ENCODE measurements around the gene MACROD1.

Gene MACROD1

DNA sequence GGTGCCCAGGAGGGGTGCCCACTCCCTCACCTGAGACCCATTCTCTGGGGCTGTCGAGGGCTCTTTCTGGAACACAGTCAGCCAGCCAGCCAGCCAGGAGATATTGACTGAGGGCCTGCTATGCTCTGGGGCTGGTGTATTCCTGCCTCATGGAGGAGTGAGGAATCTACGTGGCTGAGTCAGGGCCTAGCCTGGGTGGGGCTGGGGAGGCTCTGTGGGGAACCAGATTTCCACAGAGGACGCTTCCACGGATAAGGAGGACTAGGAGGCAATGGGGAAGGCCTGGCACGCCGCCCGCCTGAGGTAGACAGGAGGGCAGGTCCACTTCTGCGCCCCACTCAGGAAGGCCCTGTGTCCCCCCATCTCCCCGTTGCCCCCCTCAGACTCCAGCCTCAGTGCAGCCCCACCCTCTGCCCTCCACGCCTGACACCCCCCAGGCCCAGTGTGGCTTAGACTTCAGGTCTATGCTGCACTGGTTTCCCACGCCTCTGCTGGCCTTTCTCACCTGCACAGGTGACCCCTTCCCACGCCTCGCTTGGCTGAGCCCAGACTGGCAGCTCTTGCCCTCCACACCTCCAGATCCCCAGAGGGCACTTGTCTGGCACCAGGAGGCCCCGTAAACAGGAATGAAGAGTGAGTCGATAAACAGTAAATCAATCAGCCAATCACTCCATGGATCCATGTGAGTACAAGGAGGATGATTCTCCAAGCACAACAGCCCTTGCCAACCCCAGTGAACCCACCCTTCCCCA is 37.5 kb downstream of the MACROD1 start:
- no peak for DNase-seq

DNA sequence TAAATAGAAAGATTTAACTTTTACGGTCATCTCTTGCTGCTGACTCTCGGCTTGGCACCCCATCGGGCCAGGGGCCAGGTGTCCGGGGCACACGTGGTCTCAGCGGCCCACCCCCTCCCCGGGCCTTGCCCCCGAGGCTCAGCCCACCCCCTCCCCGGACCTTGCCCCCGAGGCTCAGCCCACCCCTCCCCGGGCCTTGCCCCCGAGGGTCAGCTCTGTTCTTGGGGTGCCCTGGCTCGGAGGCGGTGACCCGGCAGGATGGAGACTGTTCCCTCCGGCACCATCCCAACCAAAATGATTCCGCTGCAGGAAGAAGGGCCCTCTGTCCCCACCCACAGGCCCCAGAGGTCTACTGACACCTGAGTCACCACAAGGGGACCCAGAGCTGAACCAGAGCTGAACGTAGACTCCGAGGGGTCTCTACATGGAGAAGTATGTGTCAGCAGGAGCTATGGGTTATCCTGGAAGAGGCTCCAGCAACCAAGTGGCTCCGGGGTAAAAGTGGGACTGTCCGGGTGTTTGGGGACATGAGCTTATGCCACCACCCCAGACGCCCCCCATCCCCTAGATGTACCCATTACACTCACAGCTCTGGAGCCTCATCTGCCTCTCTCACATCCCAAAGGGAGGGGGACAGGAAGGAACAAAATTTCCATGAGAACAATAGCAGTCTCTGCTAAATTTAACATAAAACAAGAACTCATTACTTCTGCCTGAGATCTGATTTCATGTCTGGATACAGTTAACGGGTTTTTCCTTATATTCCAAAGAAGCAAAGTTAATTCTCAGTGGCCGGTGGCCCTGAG is 38.4 kb downstream of the MACROD1 start:
- no peak for DNase-seq

DNA sequence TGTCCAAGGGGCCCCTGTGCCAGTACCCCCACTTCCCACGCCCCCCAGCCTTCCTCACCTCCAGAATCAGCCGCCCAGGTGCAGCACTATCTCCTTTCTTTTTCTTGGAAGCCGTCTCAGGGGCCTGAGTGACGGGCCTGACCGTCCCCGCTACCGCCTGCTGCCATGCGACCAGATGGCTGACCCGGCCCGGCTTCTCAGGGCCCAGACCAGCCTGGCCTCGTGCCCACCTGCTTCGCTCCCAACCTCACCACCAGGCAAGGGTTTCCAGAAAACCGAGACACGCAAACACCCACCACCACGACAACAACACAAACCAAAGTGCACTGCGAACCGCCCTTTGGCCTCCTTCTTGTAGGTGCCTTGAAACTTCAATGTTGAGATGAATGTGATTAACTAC is 39.1 kb downstream of the MACROD1 start:
- DNase-seq, result no peak

DNA sequence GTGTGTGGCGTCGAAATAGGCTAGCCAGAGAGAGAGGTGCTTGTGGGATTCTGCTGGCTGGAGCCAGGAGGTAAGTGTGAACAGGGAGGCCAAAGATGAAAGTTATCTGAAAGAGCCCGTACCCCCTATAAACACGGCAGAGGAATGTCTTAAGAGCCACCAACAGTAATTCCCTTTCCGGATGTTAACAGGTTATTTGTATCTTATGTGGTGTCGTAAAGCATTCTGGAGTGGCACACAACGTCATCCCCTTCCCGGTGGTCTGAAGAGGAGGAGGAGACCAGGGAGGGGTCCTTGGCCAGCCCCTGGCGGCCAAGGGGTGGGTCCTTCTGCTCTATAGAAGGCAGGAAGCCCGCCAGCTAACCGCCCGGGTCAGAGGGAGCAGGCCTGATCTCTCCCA is 39.5 kb downstream of the MACROD1 start:
- no peak for DNase-seq

DNA sequence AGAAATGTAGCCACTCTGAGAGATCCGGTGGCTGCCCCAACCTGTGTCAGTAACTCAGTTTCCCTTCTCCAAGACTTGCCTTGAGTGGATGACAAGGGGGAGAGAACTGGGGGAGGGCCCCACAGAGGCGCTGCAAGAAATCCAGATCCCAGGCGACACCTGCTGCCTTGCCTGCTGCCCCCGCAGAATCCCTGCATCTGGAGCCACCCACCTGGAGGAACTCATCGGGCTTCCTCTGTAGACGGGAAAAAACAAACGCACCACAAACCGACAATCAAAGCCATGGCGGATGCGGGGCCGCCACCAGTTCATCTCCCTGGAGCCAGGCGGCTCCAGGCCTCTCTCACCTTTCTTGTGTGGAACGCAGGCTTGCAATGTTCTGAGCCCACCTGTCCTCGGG is 40.2 kb downstream of the MACROD1 start:
- no peak for DNase-seq

DNA sequence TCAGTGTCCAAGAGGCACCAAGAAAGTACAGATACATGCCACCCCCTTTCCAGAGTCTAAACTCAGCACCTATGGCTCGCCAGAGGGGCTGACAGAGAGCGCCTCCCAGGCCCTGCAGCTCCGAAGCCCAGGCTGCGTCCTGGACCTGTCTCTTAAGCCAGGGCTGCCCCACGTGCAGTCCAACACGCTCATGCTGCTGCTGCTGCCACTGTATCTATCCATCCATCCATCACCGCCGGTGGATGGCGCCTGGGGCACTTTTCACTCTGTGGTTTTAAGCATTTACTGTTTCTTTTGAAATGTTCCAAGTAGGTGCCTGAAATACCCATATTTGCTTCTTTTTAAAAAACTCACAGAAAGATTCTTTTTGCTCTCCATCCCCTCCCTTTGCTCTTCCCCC is 41.8 kb downstream of the MACROD1 start:
- DNase-seq, result no peak

DNA sequence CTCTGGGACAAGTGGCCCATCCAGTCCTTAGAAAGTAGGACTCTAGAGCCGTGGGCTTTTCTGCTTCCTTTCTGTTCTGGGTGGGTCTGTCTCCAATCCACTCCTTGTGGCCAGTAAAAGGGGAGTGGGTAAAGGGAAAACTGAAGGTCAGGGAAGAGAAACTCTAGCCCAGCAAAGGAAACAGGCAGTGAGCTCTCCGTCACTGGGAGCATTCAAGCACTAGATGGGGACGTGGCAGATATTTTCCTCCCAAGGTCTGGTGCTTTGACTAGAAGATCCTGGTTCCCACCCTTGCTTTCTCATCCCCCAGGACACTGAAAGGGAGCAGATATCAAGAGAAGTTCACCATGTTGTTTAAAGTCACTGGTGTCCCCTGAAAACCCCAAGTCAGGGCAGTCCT is 42.2 kb downstream of the MACROD1 start:
- no peak for DNase-seq

DNA sequence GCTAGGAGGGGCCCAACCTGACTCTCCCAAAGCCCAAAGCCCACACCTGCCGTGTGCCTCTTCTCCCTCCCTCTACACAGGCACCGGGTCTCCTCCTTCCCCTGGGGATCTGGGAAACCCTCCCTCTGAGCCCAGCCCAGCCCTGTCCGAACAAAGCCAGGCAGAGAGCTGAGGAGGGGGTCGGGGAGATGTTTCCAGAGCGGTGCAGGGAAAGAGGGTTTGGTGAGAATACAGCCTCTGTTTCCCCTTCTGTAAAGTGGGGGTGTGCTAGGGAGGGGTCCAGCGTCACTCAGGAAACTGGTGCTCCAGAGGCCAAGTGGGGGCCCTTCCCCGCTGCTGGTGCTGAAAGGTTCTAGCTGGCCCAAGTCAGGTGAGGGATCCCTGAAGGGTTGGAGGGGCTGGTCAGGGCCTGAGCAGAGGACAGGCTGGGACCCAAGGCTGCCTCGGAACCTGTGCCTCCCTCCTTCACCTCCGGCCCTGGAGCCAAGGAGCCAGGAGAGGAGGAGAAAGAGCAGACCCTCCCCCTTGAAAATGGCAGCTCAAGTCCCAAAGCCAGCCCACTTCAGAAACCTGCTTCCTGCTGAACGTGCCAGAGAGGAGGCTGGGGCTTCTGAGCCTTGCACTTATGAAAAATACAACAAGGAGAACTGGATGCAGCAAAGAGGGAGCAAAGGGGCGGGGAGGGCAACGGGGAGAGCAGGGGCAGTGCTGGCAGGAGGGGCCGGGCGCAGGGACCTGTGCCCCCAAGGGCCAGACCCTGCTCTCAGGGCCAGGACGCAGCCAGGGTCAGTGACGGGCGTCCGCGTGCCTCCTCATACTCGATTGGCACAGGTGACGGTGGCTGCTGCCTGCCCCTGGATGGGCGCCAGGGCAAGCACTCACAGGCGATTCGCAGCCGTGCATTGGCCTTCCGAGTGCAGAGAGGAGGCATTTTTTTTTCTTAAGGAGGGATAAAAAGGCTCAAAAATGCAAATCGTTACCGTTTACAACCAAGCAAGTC is 43.2 kb downstream of the MACROD1 start:
- DNase-seq, result no peak

DNA sequence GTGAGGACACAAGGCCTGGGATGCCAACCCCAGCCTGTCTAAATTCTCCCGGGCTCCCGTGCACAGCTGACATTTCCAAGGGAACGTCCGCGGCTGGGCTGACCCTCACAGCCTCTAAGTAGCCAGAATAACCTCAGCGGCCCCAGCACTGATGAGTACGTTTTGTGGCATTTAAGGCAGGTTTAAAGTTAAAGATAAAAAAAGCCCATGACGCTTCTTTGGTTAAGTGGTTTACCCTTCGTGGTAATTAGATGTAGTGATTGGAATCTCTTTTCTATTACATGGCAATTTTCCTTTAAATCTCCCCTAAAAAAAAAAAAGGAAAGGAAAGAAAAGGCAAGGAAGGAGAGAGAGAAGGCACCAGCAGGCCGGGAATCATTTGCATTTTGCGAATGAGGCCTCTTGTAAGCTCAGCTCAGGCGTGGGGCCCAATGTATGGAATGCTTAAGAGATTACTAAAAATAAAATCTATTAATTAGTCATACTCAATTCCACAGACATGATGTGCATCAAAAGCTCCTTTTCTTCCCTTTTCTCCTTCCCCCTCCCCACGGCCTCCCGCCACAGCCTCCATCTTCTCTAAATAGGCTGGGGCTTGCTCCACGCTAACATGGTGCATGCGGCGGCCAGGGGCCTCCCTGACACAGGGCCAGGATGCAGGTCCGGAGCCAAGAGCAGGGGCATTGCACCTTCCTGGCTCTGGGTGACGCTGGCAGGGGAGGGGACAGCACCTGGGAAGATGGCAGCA is 44.1 kb downstream of the MACROD1 start:
- DNase-seq, result no peak

DNA sequence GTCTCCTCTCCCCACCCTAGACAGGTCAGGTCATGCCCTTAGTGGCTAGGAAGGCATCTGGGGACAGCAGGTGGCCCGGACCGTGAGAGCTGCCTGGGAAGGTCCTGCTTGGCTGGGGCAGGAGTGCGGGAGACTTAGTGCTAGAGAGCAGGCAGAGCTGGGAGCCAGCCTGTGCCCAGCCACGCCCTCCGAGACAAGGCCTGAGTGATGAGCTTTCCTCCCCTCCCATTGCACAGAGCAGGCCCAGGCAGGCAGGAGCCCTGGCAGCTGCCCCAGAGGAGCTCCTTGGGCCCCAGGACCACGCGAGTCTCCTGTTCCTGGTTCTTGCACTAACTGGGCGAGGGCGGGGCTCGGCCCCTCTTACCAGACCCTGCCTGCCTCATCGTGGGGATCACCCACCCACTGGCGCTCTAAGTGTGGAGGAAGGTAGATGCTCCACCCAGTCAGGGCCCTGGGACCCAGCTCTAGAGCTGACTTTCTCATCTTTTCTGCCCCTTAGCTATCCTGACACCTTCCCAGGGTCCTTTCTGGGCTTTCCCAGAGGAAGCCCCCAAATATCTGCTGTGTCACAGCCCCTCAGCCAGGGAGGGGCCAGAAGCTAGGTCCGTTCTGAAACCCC is 44.9 kb downstream of the MACROD1 start:
- DNase-seq, result no peak

DNA sequence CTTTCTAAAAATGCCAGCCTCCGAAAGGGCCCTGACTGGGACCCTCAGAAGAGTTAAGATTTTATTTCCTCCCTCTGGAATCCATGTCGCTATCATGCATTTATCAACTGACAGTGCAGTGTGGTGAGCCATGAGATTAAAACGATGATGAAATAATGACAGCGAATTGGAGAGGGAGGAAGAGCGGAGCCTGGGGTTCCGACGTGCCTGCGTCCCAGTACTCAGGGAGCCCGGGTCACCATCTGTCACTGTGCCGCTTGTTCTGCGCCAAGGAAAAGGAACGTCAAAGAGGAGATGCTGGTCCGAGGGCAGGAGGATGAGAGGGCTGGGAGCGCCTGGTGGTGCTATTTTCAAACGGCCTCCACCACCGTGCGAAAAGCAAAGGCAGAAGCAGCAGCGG is 46.2 kb downstream of the MACROD1 start:
- no peak for DNase-seq

DNA sequence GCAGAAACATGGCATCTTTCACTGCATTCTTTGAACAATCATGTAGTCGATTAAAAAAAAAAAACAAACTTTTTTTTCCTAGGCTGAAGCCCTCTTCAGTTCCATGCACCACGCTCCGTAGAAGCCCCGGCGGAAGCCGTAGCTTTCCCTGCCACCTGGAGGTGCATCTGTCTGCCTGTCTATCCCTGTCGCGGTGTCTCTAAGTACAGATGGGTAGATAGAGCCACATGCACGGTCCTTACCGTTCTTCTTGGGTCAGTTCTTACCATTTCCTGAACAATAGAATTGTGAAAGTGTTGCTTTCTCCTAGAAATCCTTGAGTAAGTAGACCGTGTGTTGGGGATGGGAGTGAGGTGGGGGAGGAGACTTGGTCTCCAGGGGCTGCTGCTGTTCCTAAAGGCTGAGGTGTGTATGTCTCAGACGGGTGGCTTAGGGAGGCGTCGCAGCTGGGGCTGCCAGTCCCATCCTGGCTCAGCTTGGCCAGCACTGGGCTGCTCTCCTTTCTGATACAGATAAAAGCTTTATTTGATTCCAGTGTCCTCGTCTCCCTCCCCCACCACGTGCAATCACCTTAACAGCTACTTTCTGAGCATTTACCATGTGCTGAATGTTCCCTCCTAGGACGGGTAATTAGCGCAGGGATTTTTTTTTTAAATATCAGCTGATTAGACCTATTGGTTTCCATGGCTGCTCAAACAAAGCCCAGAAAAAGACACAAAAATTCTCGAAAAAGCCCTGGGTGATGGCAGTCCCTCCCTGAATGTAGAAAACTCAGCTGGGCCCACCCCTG is 46.8 kb downstream of the MACROD1 start:
- no peak for DNase-seq

DNA sequence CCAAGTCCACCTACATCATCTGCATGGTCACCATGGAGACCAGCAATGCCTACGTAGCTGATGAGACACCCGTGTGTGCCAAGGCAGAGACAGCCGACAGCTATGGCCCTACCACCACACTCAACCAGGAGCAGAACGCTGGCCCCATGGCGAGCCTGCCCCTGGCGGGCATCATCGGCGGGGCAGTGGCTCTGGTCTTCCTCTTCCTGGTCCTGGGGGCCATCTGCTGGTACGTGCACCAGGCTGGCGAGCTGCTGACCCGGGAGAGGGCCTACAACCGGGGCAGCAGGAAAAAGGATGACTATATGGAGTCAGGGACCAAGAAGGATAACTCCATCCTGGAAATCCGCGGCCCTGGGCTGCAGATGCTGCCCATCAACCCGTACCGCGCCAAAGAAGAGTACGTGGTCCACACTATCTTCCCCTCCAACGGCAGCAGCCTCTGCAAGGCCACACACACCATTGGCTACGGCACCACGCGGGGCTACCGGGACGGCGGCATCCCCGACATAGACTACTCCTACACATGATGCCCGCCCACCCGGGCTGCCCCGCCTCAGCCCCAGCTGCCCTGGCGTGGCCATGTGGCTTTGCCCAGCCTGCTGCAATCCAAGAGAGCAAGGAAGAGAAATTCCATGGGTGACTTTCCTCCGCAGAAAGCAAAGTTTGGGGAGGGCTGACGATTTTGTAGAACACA is 48.0 kb downstream of the MACROD1 start:
- DNase-seq, result no peak

DNA sequence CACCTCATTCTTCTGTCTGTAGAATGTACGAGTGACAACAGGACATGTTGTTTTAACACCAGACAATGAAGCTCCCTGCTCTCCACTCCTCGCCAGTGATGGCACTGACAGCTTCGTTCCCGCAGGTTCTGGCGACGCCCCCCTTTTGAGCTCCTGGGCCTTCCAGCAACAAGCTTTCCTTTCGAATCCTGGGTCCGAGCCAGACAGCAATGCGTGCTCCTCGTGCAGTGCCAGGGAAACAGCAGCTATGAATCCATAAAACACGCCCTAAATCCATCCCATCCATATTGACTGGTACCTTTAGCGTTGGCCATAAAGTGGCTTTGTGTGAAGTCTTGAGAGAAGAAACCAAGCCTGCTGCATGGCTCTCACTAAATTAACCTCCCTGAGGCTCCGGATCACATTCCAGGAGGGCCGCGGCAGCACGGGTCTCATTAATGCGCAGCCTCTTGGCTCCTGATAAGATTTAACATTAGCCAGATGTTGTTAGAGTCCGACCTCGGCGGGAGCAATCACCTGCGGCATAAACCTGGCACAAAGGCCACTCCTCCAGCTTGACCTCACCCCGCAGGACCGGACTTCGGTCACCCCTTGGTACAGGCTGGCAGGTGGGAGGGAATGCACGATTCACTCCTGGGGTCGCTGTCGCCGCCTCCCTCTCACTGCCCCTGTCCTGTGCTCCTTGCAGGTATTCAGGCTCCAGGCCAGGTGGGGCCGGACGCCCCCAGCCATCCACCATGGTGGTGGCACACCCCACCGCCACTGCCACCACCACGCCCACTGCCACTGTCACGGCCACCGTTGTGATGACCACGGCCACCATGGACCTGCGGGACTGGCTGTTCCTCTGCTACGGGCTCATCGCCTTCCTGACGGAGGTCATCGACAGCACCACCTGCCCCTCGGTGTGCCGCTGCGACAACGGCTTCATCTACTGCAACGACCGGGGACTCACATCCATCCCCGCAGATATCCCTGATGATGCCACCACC is 50.1 kb downstream of the MACROD1 start:
- no peak for DNase-seq

DNA sequence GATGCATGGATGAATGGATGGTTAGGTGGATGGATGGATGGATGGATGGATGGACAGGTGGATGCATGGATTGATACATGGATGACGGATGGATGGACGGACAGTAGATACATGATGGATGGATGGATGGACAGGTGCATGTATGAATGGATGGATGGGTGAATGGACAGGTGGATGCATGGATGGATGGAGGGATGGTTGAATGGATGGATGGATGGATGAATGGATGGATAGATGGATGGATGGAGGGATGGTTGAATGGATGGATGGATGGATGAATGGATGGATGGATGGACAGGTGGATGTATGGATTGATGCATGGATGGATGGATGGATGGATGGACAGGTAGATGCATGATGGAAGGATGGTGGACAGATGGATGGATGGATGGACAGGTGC is 51.7 kb downstream of the MACROD1 start:
- no peak for DNase-seq

DNA sequence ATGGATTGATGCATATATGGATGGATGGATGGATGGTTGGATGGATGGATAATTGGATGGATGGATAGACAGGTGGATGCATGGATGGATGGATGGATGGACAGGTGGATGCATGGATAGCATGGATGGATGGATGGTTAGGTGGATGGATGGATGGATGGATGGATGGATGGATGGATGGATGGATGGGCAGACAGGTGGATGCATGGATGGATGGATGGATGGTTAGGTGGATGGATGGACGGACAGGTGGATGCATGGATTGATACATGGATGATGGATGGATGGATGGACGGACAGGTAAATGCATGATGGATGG is 52.5 kb downstream of the MACROD1 start:
- DNase-seq, result no peak

DNA sequence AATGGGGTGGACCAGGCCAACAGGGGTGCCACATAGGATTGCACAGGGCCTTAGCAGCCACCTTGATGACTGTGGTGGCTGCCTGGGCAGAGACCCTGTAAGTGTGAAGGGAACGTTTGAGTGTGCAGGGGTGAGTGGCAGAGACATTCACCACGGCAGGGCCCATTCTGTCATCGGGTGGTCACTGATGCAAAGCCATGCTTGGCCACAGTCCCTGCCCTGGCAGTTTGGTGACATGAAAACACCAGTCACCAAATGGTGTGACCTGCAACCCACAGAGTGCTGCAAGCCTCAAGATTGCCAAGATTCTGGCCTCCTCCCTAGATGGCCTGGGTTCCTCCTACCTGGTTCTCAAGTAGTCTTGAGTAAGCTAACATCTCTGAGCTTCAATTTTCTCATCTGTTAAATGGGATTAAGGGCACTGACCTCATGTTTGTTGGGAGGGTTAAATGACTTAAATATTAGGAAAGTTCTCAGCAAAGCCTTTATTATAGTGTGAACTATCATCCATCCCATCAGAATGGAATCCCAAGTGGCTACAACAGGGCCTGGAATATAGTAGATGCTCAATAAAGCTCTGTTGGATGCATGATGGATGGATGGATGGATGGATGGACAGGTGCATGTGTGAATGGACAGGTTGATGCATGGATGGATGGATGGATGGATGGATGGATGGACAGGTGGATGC is 53.0 kb downstream of the MACROD1 start:
- DNase-seq, result no peak

DNA sequence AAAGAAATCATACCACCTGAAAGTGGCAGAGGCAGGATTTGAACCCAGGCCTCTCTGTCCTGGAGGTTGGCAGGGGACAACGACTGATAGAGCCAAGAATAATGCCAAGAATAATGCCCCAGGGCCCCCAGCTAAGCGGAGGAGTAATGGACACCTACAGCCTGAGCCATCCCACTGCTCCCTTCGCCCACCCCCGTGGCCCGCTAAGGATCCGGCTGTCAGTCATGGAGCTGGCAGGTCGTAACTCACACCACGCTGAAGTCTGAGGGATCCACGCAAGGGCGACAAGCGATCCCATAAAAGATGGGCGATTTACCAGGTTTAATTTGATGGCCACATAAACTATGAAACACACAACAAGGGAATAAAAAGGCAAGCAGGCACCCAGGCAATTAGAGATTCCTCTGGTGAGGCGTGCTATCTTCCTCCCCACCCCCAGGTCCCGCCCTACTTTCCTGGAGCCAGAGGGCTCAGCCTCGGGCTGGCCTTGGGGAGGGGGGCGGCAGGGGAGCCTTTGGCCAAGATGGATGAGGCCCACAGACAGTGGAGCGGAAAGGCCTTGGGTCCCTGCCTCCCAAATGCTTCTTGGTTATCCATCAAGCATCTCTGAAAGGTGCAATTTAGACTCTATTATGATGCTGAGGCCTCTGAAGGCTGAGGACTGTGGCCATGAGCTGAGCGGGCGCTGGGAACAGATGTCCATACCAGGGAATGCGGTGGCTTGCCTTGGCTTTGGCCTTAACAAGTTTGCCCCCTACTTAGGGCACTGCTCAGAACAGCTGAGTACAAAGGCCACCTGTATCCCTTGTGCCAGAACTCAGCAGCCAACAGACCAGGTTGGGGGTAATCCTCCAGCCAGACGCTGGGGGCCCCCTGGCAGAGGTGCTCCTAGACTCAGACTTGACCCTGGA is 55.2 kb downstream of the MACROD1 start:
- DNase-seq, result no peak

Data from cortex of kidney (tissue), 1 donor.